Renal pelvis (tissue), 12 donors: Measurements from ENCODE around the gene FER1L5. TPM values are rescaled to one million over a fixed set of nuclear protein-coding genes. Genes with fewer than 3 reads are reported as not detected.

Experiments
- DNase-seq: peaks from one replicate; pipeline ENCODE4 v3.0.0-alpha.2; 2013
- long read RNA-seq, 16 experiments: transcript quantifications; one replicate each; lab custom pipeline, GENCODE V29; 2026
- polyA plus RNA-seq, 3 donors: library from polyadenylated mRNA; unstranded; fragments of 120-200 nt; gene quantifications; one replicate each; pipeline ENCODE4 v1.2.1, GENCODE V29; 2013; ENCODE audit not compliant: insufficient read length in 3 of 3

The FER1L5 gene
- polyA plus RNA-seq: 1 to 10 TPM in 2 of 3 donors, under 1 TPM in 1; 0.85 to 2.3 (median 2.1) TPM
- long read RNA-seq, donor 1: 0 reads
- long read RNA-seq, donor 2: 0 reads
- long read RNA-seq, donor 3, partial matches to known transcripts: 0 of 6 reads
- long read RNA-seq, donor 3, other reads (novel, unspliced or antisense): 6 of 6 reads
- long read RNA-seq, donor 4: 0 reads
- long read RNA-seq, donor 5: 0 reads
- long read RNA-seq, donor 6: 0 reads
- long read RNA-seq, donor 7: 0 reads
- long read RNA-seq, donor 8: 0 reads
- long read RNA-seq, donor 9: 0 reads
- long read RNA-seq, donor 10: 0 reads
- long read RNA-seq, donor 11: 0 reads
- long read RNA-seq, donor 12: 0 reads
- long read RNA-seq, donor 13: 0 reads
- long read RNA-seq, donor 14: 0 reads
- long read RNA-seq, donor 15: 0 reads
- long read RNA-seq, donor 16: 0 reads

- DNase-seq: peak; percentile 87
These were observed at the start of gene FER1L5 for GRCh38 chr2:96642564-96643360. Gene FER1L5, plus strand, starts transcription at chr2:96642764. Its CDS starts 73 bp downstream, at chr2:96642837.

- DNase-seq: no peak
These were observed 48.3 kb upstream of the FER1L5 start for GRCh38 chr2:96594282-96594681.

- DNase-seq: no peak
These were observed 47.8 kb upstream of the FER1L5 start for GRCh38 chr2:96594691-96595152.

GRCh38 chr2:96596596-96596995 is 46.0 kb upstream of the FER1L5 start:
- no peak for DNase-seq

GRCh38 chr2:96599941-96600340 is 42.6 kb upstream of the FER1L5 start:
- no peak for DNase-seq

- no peak for DNase-seq
These were observed 40.9 kb upstream of the FER1L5 start for GRCh38 chr2:96601382-96602292.

GRCh38 chr2:96602330-96602823 is 40.2 kb upstream of the FER1L5 start:
- DNase-seq: no peak

- DNase-seq: no peak
These were observed 38.5 kb upstream of the FER1L5 start for GRCh38 chr2:96604104-96604503.

- no peak for DNase-seq
These were observed 33.8 kb upstream of the FER1L5 start for GRCh38 chr2:96608469-96609455.

- DNase-seq: no peak
These were observed 26.4 kb upstream of the FER1L5 start for GRCh38 chr2:96616128-96616527.

- DNase-seq: no peak
These were observed 26.0 kb upstream of the FER1L5 start for GRCh38 chr2:96616535-96616934.

GRCh38 chr2:96617012-96617411 is 25.6 kb upstream of the FER1L5 start:
- DNase-seq: no peak

GRCh38 chr2:96618596-96619283 is 23.8 kb upstream of the FER1L5 start:
- no peak for DNase-seq

GRCh38 chr2:96622544-96622943 is 20.0 kb upstream of the FER1L5 start:
- DNase-seq: no peak

GRCh38 chr2:96623116-96623515 is 19.4 kb upstream of the FER1L5 start:
- no peak for DNase-seq

- no peak for DNase-seq
These were observed 16.7 kb upstream of the FER1L5 start for GRCh38 chr2:96625571-96626552.

- no peak for DNase-seq
These were observed 16.0 kb upstream of the FER1L5 start for GRCh38 chr2:96626553-96626942.

- DNase-seq: no peak
These were observed 10.6 kb upstream of the FER1L5 start for GRCh38 chr2:96631804-96632435.
